ENCODE data around the gene YIF1A.

DNA sequence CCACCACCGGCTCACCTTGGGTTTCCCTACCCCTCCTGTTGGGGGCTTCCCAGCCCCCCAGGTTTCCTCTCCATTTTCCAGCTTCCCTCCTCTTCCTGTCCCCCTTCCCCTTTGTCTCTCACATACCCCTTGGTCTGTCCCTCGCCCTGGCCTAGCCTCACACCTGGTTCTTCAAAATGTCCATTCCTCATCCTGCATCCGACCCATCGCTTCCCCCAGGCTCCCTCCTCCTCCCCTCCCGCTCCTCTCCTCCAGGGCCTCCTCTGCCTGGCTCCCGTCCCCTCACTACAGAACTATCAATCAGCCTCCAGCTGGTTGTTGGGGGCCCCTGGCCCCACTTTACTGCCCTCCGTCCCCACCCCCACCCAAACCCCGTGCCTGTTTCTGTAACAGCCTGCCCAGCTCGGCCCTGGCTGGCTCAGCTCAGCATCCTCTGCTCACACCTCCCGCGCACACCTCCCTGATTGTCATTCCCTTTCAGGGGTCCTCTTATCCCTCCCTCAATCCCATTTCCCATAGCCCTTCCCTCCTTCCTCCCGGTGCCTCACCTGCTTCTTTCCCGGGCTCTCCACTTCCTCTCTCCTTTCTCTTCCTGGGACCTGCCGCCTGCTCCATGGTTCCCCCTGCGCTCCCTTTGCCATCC lies 9.7 kb downstream of the YIF1A start:
- TF ChIP-seq POLR2AphosphoS5 (IDR thresholded peaks at IDR 0.05): no peak
- TF ChIP-seq, protein P1, sequence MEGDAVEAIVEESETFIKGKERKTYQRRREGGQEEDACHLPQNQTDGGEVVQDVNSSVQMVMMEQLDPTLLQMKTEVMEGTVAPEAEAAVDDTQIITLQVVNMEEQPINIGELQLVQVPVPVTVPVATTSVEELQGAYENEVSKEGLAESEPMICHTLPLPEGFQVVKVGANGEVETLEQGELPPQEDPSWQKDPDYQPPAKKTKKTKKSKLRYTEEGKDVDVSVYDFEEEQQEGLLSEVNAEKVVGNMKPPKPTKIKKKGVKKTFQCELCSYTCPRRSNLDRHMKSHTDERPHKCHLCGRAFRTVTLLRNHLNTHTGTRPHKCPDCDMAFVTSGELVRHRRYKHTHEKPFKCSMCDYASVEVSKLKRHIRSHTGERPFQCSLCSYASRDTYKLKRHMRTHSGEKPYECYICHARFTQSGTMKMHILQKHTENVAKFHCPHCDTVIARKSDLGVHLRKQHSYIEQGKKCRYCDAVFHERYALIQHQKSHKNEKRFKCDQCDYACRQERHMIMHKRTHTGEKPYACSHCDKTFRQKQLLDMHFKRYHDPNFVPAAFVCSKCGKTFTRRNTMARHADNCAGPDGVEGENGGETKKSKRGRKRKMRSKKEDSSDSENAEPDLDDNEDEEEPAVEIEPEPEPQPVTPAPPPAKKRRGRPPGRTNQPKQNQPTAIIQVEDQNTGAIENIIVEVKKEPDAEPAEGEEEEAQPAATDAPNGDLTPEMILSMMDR (IDR thresholded peaks at IDR 0.05 in 8 of 11, conservative IDR thresholded peaks at IDR 0.05 in 3 of 11): no peak
- no peak for TF ChIP-seq POLR2A (IDR thresholded peaks at IDR 0.05)
